GM12878 (cell line): ENCODE measurements around the gene UROC1.

Source experiments
- ATF3 ChIP-seq: IDR thresholded peaks from 2 replicates; pipeline ENCODE4 v1.6.1; 2011; ENCODE audit warnings: low read depth, mild to moderate bottlenecking, low read length, moderate library complexity, borderline replicate concordance; ENCODE audit errors: extremely low read depth
- CHD2 ChIP-seq: IDR thresholded peaks from 2 replicates; pipeline ENCODE4 v1.6.1; 2011; ENCODE audit warnings: low read depth, low read length, improper control_type of control experiment, borderline replicate concordance
- HCFC1 ChIP-seq: fragments of 150-350 bp; IDR thresholded peaks from 2 replicates; pipeline ENCODE4 v1.6.1; 2014; ENCODE audit warnings: low read length
- PAX8 ChIP-seq: fragments of 450-650 bp; IDR thresholded peaks from 2 replicates; pipeline ENCODE4 v1.6.1; 2017; ENCODE audit warnings: mild to moderate bottlenecking, moderate library complexity
- ZNF274 ChIP-seq: IDR thresholded peaks from one replicate; pipeline ENCODE4 v1.8.0; 2011; ENCODE audit not compliant: insufficient read length, insufficient read depth

- no peak for TF ChIP-seq HCFC1
- TF ChIP-seq ZNF274: no peak
- TF ChIP-seq PAX8: no peak
- TF ChIP-seq CHD2: no peak
- no peak for TF ChIP-seq ATF3
These were observed 52.6 kb downstream of the UROC1 start for GRCh38 chr3:126464997-126465396.
